HG03378 (cell line): Measurements from ENCODE around the gene NDUFAF8.
A peak's percentile ranks its signal among the peaks of the same experiment; 100 is the strongest.

ENCODE experiments used
- ATAC-seq: cut with Tn5 transposase; IDR thresholded peaks from one replicate; pipeline ENCODE4 v1.9.1; 2021; ENCODE audit warnings: mild to moderate bottlenecking, moderate library complexity; ENCODE audit not compliant: unreplicated experiment

Gene NDUFAF8, protein sequence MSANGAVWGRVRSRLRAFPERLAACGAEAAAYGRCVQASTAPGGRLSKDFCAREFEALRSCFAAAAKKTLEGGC

DNA sequence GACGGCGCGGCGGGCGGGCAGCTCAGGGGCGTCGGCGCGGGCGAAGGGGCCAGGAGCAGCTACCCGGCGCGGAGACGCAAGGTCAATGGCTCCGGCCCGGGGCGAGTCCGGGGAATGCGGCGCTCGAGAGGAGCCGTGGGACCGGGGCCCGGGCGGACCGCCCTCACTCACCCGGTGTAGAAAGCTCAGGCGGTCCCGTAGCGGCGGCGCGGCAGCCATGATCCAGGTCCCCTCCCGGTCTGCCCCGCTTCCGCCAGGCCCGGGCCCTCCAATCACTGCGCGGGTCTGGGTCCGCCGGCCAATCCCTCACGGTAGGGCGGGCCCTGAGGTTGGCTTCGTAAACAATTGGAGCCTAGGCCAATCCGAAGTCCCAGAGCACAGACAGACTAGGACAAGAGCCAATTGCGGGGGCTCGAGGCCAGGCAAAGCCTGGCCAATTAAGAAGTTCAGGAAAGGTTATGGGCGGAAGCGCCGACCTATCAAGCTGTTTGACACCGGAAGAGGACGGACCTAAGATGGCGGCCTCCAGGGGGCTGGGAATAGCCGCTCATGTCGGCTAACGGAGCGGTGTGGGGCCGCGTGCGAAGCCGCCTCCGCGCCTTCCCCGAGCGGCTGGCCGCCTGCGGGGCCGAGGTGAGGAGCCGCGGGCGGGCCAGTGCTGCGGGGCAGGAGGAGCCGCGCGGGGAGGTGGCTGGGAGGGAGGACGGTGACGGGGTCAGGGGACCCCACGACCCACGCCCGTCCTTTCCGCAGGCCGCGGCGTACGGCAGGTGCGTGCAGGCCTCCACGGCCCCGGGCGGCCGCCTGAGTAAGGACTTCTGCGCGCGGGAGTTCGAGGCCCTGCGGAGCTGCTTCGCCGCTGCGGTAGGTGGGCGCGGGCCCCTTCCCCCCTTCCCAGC is at the start of gene NDUFAF8, which contains the start of gene TEPSIN:
NDUFAF8 (plus strand) TSS at position 504 of the 899 bp plus-strand sequence; CDS start at position 550, 46 bp downstream.
TEPSIN (minus strand) TSS at position 241 of the 899 bp plus-strand sequence; CDS start at position 219, 22 bp downstream.
- peak; percentile 86 for ATAC-seq

DNA sequence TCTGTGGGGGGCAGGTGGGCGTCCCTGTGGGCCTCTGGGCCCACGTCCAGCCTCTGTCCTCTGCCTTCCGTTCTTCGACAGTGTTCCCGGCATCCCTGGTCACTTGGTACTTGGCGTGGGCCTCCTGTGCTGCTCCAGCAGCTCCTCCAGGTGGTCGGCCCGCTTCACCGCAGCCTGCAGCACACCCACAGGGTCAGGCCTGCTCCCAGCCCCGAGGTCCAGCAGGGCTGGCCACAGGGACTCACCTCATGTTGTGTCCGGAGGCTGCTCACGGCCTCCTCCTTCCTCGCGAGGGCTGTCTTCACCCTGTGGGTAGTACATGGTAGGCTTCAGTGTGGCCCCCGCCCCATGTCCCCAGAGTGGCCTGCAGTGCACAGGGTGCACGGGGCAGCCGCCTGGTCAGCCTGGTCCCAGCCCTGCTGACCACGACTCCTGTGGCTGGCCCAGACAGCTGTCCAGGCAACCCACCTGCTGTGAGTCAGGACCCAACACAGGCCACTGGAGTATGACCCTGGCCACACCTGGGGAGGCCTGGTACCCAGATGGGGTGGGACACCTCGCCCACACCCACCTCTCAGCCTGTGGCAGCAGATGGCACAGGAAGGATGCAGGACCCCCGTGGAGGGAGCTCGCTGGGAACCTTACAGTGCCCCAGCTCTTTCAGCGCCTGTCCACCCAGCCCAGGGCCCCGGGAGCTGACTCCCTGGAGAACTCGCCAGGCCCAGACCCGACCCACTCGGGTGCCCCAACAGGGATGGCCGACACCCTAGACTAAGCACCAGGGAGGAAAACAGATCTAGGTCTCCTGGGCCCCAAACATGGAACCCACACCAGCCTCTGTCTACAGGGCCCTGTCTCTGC is 49.2 kb upstream of the NDUFAF8 start:
- no peak for ATAC-seq

DNA sequence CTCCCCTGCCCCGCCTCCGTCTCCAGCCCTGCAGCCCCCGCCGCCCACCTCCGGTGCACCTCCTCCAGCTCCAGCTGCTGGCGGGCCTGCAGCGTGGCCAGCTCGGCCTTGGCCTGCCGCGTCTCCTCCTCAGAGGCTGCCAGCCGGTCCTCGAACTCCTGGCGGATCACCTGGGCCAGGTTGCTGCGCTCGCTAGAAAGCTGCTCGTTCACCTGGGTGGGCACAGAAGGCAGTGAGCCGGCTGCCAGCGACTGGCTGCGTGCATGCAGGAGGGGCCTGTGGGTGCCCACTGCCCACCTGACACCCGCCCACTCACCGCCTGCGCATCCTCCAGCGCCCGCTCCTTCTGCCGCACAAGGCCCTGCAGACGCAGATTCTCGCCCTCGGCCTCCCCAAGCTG is 48.5 kb upstream of the NDUFAF8 start:
- ATAC-seq: no peak

DNA sequence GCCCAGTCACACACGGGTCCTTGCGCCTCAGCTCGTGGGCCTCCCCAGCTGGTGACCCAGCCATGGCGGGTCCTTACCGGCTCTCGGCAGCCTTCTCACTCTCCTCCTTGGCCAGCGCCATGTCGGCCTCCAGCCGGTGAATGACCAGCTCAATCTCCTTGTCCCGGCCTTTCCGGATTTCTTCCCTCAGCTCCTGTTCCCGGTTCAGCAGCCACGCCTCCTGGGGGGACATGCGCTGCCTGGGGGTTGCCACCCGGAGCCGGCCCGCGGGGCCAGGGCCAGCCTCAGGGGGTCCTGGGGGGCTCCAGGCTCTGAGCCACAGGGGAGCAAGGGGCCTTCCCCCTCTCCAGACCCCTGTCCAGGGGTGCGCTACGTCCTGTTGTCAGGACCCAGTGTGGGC is 48.0 kb upstream of the NDUFAF8 start:
- ATAC-seq: no peak

DNA sequence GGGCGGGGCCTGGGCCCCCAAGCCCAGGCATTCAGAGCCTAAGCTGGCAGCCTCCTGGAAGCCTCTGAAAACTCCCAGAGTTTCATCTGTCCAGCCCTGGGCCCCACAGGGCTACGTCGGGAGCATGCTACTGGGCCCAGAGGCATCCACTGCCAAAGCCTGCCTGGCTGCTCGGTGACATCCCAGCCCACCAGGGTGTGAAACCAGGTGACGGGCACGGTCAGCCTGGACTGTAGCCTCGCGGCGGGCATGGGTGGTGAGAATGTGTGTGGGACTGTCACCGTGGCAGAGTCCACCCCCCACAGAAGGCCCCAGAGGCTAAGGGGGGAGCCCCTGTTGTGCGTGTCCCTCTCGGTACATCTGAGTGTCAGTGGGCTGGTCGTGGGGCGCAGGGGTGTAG is 47.5 kb upstream of the NDUFAF8 start:
- ATAC-seq: no peak

DNA sequence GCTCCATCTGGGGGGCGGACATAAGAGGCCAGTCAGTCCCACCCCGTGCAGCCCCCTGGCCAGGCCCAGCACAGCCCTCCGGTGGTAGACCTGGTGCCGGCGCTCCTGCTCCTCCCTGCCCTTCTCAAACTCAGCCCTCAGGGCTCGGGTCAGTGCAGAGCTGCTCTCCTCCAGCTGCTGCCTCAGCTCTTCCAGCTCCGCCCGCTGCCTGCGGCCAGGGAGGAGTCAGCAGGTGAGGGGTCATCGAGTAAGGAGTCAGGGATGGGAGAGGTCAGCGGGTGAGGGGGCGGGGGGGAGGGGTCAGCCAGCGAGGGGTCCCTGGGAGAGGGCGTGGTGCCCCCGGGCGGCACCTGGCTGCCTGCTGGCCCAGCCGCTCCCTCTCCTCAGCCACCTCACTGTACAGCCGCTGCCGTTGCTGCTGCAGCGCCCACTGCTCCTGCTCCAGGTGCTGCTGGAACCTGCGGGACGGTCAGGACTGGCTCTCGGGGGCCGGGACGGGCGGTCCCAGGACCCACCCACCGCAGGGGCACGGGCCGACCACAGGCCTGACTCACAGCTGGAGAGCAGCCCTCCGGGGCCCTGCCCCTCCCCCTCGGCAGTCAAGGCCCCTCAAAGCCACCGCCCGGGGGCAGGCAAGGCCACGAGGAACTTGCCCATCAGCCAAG is 46.6 kb upstream of the NDUFAF8 start:
- ATAC-seq: no peak

DNA sequence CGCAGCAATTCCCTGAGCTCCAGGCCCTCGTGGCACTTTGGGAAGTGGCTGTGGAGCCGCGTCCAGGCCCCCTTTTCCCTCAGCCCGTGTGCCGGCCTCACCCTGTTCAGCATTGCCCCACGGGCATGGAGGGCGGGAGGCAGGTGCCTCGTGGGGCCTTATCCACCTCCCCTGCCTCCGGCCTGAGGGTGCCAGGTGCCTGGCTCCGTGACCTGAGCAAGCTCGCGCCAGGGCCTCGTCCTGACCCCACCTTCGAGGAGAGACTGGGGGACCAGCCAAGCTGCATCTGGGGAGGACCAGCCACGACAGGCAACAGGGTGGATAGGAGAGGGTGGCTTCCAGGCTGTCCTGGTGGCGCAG is 46.1 kb upstream of the NDUFAF8 start:
- ATAC-seq: no peak

DNA sequence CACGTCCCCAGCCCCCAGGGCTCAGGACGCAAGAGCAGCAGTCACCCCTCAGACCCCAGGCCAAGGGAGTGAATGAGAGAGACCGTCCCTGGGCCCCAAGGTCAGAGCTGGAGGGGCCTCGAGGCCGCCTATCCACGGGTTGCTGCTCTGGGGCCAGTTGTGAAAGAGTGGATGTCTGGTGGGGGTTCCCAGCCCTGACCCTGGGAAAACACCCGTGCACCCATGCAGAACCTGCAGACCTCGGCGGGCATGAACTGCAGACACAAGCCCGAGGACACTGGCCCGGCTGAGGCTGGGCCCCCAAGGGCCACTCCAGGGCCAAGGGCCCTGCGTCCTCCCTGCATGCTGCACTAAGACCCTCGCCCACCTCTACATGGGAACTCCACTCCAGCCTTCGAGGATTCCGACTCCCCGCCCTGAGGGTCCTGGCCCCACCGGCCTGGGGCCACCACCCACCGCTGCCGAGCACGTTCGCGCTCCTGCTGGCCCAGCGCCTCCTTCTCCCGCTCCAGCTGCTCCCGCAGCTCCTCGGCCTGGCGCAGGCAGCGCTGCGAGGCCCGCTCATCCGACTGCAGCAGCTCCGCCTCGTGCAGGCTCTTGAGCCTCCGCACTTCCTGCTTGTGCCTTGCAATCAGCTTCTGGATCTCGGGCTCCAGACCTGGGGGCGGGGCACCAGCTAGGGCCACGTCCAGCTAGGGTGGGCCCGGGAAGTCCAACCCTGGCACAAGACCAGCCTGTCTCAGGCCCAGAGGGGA is 45.5 kb upstream of the NDUFAF8 start:
- ATAC-seq: no peak

DNA sequence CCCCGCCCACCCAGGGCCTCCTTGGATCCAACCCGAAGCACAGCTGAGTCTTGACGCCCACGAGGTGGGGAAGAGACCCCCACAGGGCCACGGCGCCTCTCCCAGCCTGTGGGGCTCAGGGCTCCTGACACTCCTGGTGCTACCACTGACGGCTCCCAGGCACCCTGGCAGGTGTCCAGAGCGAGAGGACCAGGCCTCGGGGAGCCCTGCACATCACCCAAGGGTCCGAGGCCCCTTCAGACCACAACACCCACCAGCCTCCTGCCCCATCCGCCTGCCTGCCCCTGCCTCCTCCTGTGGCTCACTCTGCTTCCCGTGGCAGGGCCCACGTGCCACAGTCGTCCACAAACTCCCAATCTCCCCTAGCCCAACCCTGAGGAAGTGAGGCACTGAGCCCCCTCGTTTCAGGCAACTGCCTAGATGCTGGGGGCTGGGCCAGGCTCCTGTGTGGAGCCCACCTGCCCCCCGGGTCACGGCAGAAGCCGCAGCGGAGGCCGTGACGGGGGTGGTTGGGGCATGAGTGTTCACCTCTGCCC is 44.8 kb upstream of the NDUFAF8 start:
- ATAC-seq: no peak

DNA sequence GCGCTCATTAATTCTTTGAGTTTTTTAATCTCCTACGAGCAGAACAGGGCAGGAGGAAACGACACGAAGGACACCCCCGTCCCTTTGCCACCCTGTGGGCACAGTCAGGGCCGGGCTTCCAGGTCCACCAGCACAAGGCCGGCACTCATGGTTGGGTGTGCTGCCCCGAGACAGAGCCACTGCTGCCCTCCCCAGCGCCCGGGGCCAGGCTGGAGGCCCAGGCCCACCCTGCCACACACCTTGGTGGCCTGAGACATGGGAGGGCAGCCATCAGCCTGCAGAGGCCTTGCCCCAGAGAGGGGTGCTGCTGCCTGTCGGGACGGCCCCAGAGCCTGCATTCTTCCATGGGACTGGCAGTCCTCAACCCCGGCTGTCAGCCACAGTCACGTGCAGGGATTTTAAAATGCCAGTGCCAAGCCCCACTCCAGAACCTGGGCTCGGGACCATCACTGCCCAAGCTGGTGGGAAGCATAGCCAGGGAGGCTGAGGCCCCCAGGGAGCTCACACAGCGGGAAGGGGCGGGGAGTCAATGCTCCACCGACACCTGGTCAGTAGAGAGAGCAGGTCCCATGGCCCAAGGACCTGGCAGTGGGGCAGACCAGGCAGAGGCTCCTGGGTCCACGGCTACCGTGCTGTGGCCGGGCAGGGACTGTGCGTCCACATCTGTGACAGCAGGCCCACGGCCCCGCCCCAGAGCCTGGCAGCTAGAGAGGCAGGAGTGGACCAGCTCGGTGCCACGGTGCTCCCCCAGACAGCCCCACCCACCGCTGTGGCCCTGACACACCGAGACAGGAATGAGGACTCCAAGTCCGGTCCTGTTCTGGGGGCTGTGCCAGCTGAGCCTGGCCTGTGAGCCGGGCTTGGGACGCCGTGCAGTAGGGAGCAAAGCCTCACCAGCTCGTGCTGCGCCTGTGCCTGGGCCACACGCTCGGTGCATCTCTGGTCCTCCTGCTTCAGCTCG is 43.9 kb upstream of the NDUFAF8 start:
- ATAC-seq: no peak

DNA sequence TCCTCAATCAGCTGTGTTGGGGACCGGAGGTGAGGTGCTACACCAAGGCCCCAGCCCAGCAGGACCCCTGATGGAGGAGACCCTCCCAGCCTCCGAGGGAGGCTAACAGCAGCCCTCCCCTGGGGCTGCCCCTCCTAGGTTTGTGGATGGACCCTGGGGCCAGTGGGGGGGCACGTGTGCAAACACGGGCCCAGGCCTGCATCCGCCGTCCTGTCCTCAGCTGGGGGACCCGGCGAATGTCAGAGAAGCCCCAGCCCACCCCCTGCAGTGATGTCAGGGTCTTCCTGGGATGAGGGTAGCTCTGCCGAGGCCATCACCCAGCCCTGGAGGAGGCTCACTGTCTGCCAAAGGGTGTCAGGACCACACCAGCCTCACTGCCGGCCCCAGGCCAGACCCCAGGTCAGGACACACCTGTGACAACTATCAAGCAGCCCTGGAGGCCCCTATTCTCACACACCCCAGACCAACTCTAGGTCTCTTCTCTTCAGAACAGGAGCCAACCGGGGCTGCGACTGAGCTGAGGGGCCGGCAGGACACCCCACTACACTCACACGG is 43.1 kb upstream of the NDUFAF8 start:
- no peak for ATAC-seq

DNA sequence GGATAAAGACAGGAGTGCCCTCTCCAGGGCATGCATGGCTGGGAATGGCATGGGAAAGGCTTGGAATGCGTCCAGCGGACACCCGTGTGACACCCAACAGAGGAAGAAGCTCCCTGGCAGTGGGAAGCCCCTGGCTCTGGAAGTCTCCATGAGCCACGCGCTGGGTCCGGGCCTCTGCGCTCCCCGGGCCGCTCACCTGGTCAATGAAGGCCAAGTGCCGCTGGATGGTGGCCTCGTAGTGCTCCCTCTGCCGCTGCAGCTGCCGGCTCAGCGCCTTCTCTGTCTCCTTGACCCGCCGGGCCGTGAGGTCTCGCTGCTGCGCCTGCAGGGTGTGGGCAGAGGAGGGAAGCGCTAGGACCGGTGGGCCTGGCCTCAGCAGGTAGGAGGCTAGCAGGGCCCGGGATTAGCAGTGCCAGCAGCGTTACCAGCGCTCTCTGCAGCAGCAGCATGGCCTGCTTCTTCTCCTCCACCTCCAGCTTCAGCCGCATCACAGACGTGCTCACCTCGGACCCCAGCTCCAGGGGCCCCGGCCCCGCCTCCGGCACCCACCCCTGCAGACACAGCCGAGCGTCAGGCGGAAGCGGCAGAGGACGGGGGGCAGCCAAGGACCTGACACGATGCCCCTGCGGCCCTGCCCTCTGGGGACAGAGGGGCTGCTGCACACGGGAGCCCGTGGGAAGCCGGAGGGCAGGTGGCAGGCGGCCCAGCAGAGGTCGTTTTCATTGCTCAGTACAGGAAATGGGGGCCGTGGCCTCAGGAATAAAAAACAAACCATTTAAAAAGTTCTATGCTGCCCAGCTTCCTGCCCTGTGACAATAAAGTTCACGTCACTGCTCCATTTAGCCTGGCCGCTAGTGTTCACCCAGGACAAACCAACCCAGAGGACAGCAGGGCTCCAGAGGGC is 42.4 kb upstream of the NDUFAF8 start:
- no peak for ATAC-seq

DNA sequence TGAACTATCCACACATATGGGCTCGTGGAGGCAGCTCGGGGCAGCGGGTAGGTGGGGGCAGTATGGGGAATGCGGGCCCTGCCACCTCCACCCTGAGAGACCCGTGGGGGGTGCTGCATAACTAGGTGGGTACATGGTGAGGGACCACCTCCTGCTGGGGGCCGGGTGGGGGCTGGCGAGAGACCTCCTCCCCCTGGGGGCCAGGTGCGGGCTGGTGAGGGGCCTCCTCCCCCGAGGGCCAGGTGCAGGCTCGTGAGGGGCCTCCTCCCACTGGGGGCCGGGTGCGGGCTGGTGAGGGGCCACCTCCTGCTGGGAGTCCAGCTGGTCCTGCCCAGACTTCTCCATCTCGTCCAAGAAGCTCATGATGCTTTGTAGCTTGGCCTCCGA is 41.7 kb upstream of the NDUFAF8 start:
- ATAC-seq: no peak

DNA sequence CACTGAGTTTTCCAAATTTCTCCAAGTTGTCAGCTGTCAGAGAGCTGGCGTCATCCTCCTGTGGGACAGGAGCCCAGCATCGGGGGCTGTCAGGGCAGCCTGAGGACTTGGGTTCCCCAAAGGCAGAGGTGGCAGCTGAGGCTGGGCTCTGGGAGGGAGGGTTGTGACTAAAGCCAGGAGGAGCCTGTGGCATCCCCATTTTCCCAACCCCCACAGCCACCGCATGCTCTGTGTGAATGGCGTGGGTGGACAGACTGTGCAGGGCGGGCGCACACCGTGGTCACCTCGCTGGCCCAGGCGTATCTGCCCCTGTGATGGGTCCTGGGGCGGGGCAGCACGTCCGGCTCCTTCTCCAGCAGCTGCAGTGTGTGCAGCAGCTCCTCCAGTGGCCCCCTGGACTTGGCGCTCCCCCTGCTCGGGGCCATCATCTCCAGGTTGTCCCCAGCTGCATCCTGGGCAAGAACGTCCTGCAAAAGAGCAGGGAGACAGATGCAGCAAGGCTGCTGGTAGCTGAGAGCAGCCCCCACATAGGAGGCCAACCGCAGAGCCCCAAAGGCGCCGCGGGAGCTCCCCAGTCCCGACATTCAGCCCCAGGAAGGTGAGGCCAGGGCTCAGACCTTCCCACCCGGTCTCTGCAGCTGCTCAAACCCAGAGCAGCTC is 41.2 kb upstream of the NDUFAF8 start:
- no peak for ATAC-seq

DNA sequence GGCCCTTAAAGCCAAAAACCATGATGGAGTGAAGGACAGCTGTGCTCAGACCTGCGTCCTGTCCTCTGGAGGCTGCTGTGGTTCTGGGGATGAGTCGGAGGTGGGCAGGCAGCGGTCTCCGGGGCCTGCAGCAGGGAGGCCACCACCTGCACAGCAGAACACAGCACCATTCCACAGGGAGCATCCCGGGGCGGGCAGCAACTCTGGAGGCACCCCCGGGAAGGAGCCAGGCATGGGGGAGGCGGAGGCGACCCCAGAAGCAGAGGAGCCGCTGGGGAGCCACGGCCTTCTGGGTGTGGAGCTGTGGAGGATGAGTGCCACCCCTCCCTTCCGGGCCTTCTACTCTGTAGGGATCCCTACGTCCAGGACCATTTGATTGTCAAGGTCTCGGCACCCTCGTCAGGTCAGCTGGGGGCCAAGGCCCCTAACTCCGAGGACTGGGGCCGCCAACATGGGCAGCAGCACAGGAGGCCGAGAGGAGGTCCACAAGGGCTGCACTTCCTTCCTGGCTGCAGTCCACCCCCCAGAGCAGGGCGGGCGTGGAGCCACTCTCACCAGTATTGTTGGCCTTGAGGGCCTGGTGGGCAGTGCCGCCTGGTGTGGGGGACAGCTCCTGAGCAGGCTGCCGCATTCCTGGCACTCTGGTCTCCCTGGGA is 40.2 kb upstream of the NDUFAF8 start:
- ATAC-seq: no peak

DNA sequence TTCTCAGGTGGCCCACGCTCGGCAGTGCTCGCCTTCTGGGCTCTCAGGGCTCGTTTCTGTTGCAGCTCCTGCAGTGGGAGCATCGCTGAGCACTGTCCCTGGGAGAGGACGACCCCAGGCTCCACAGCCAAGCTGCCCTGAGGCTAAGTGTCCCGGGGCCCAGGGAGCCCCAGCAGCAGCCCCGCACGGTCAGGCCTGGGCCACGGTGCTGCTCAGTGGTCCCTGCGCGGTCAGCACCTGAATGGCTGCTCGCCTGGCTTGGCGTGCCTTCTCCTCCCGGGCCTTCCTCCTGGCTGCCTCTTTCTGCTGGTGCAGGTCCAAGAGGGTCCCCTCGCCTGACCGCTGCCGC is 39.7 kb upstream of the NDUFAF8 start:
- ATAC-seq: no peak

DNA sequence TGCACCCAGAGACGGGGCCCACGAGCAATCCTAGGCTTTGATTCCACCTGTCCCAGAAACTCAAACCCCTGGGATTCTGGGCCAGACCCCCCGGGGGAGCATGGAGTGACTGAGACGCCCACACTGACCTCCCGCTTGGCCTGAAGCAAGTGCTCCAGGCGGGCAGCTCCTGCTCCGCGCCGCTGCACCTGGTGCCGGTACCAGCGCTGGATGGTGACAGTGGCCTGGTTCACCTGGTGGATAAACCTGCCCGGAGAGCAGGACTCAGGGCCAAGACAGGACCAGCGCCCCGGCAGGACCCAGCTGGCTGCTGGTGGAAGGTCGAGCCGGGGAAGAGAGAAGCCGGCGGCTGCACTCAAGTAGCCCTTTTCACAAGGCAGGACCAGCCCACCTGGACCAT is 38.9 kb upstream of the NDUFAF8 start:
- ATAC-seq: no peak
